Measurements from ENCODE around the gene GPX4. TPM values are rescaled to one million over a fixed set of nuclear protein-coding genes. Genes with fewer than 3 reads are reported as not detected.
A peak's percentile ranks its signal among the peaks of the same experiment; 100 is the strongest.

The GPX4 gene
- total and polyA plus RNA-seq, 9 of the 15 experiments (the other 6 are each of a cell fraction or from before 2014, with no cell fraction given): 61.4 to 661 (median 349) TPM

DNA sequence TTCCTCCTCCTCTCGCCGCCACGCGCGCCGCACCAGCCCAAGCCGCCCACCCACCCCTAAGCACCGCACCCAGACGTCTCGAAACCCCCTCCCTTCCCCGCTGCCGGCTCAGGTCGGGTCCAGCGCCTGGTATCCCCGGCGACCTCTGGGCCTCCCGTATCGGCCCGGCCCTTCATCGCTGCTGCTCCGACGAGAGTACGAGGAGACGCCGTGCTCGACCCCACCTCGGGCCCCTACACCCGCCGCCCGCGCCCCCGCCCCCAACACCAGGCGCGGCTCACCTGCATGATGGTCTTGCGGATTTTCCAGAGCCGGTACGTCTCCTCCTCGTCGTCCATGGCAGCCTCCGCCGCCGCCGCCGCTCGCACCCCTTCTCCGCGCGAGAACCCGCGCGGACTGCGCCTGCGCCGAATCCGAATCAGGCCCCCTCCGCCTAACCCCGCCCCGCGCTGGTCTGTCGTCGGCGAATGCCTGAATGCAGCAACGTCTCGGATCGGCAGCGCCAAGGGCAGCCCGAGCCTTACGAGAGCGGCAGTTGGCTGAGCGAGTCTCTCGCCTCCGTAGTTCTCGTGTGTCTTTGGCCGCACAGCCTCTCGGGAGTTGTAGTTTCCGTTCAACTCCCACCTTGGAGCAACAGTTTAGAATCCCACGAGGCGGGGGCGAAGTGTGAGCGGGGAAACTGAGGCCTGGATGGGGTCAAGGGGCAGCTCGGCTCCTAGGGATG is 8.7 kb upstream of the GPX4 start, which contains the start of gene POLR2E (continued):
- TF ChIP-seq OTX1 (CRISPR knock-in tag; IDR thresholded peaks at IDR 0.05): 0 out of 2 replicates have a peak, but pooled peaks have one; percentile 15
- 0 out of 2 replicates have a peak, but pooled peaks have one; percentile 23 for TF ChIP-seq NR1H2 (CRISPR knock-in tag; IDR thresholded peaks at IDR 0.05)
- TF ChIP-seq HMGN3 (IDR thresholded peaks at IDR 0.05; ENCODE audit: borderline replicate concordance, extremely low read depth, insufficient read length, low read depth, low read length): peak; percentile 54
- TF ChIP-seq RB1 (IDR thresholded peaks at IDR 0.05; ENCODE audit: low read depth): peak; percentile 65
- TF ChIP-seq TOE1 (IDR thresholded peaks at IDR 0.05; ENCODE audit: borderline replicate concordance): peak; percentile 58; the same call in 1 of the 2 replicates
- TF ChIP-seq TOE1 (CRISPR knock-in tag; IDR thresholded peaks at IDR 0.05; ENCODE audit: borderline replicate concordance, low read depth): no peak
- no peak for TF ChIP-seq ZBTB9 (CRISPR knock-in tag; IDR thresholded peaks at IDR 0.05)
- TF ChIP-seq MAFG (tag; conservative IDR thresholded peaks at IDR 0.05): no peak
- peak; percentile 56; the same call in 1 of the 2 replicates for TF ChIP-seq ZBTB7A (IDR thresholded peaks at IDR 0.05; ENCODE audit: borderline replicate concordance, control insufficient read depth, low read depth, low read length)
- TF ChIP-seq RBM22 (IDR thresholded peaks at IDR 0.05; ENCODE audit: low read depth, low read length, poor library complexity, severe bottlenecking): peak; percentile 45
- TF ChIP-seq JUND (IDR thresholded peaks at IDR 0.05; ENCODE audit: borderline replicate concordance, low read depth, low read length): peak; percentile 77
- no peak; the same call in 2 of the 3 replicates for TF ChIP-seq JUND (tag; IDR thresholded peaks at IDR 0.05; ENCODE audit: borderline replicate concordance, low read depth, low read length)
- no peak for TF ChIP-seq PHTF2 (CRISPR knock-in tag; IDR thresholded peaks at IDR 0.05)
- peak; percentile 62; the same call in 1 of the 2 replicates for TF ChIP-seq EP400 (IDR thresholded peaks at IDR 0.05)
- no peak for TF ChIP-seq DNMT1 (IDR thresholded peaks at IDR 0.05)
- TF ChIP-seq ZFX (CRISPR knock-in tag; IDR thresholded peaks at IDR 0.05): peak; percentile 44
- peak; percentile 85; the same call in 1 of the 2 replicates for TF ChIP-seq ZHX1 (conservative IDR thresholded peaks at IDR 0.05; ENCODE audit: low read length)
- TF ChIP-seq CC2D1A (IDR thresholded peaks at IDR 0.05): no peak
- peak; percentile 79 for TF ChIP-seq POLR2AphosphoS5 (IDR thresholded peaks at IDR 0.05; ENCODE audit: control insufficient read depth, insufficient read depth, low read depth, low read length)
- TF ChIP-seq ARID3B (CRISPR knock-in tag; IDR thresholded peaks at IDR 0.05; ENCODE audit: borderline replicate concordance): no peak
- no peak for TF ChIP-seq ZBTB8A (IDR thresholded peaks at IDR 0.05; ENCODE audit: partially characterized antibody)
- no peak for TF ChIP-seq ZNF239 (CRISPR knock-in tag; IDR thresholded peaks at IDR 0.05)
- peak; percentile 83 for TF ChIP-seq RBFOX2 (IDR thresholded peaks at IDR 0.05; ENCODE audit: low read depth, low read length)
